GM12878 (cell line): ENCODE data around the gene PXMP4. TPM values are rescaled to one million over a fixed set of nuclear protein-coding genes. Genes with fewer than 3 reads are reported as not detected.

Experiments used
- BRCA1 ChIP-seq: IDR thresholded peaks from 2 replicates; pipeline ENCODE4 v1.6.1; 2011; ENCODE audit warnings: low read depth, low read length, improper control_type of control experiment
- GABPA ChIP-seq: IDR thresholded peaks from 2 replicates; pipeline ENCODE4 v1.6.1; 2014; ENCODE audit warnings: antibody characterized with exemption, low read depth, mild to moderate bottlenecking, inconsistent platforms
- HDAC2 ChIP-seq: fragments of 200-600 bp; sonication (generic); IDR thresholded peaks from 2 replicates; pipeline ENCODE4 v1.6.1; 2017
- MEF2B ChIP-seq: fragments of 450-650 bp; IDR thresholded peaks from 2 replicates; pipeline ENCODE4 v1.6.1; 2018; ENCODE audit warnings: mild to moderate bottlenecking, moderate library complexity; ENCODE audit not compliant: partially characterized antibody, poor library complexity, severe bottlenecking
- PAX5 ChIP-seq: IDR thresholded peaks from 2 replicates; pipeline ENCODE4 v1.6.1; 2011; ENCODE audit warnings: low read depth, low read length, borderline replicate concordance
- PAX8 ChIP-seq: fragments of 450-650 bp; IDR thresholded peaks from 2 replicates; pipeline ENCODE4 v1.6.1; 2017; ENCODE audit warnings: mild to moderate bottlenecking, moderate library complexity
- SMARCA5 ChIP-seq: fragments of 450-650 bp; IDR thresholded peaks from 2 replicates; pipeline ENCODE4 v1.6.1; 2017; ENCODE audit warnings: mild to moderate bottlenecking
- TCF7 ChIP-seq: IDR thresholded peaks from 2 replicates; pipeline ENCODE4 v1.6.1; 2014; ENCODE audit warnings: antibody characterized with exemption, borderline replicate concordance
- ZNF274 ChIP-seq: IDR thresholded peaks from one replicate; pipeline ENCODE4 v1.8.0; 2011; ENCODE audit not compliant: insufficient read length, insufficient read depth
- ZNF384 ChIP-seq: IDR thresholded peaks from 2 replicates; pipeline ENCODE4 v1.6.1; 2012; ENCODE audit warnings: low read depth, mild to moderate bottlenecking, low read length, improper control_type of control experiment, borderline replicate concordance
- polyA plus RNA-seq, 11 experiments: library from polyadenylated mRNA; depleted of rRNA in 4 of 11; unstranded in 6 of 11; stranded (reverse) in 5 of 11; fragments of >200 nt; fragmentation: Nextera tagmentation in 4 of 11; fragmentation: Illumina TruSeq in 1 of 11; extraction: Ambion mirVana in 4 of 11; extraction: Trizol in 1 of 11; gene quantifications; 1 replicate in 1 of 11; 2 replicates in 10 of 11; pipeline versions ENCODE4 v1.2.1 to v1.2.3, GENCODE V29; 2011 to 2016; ENCODE audit warnings: inconsistent platforms in 2 of 11, missing spikeins in 2 of 11, low read depth in 1 of 11
- total RNA-seq, 4 experiments: library from RNA; depleted of rRNA in 3 of 4; stranded (reverse); fragments of >200 nt in 3 of 4; fragmentation: Illumina TruSeq in 1 of 4; extraction: Trizol in 1 of 4; gene quantifications; 2 replicates each; pipeline versions ENCODE4 v1.2.1 to v1.2.3, GENCODE V29; 2013 to 2021
- TF ChIP-seq, protein P1 (sequence below): fragments of 450-650 bp; IDR thresholded peaks from 2 replicates; pipeline ENCODE4 v1.6.1; 2017; ENCODE audit warnings: mild to moderate bottlenecking, low read depth, inconsistent platforms; ENCODE audit not compliant: poor library complexity, severe bottlenecking
- TF ChIP-seq, protein P2 (sequence below): fragments of 450-650 bp; IDR thresholded peaks from 2 replicates; pipeline ENCODE4 v1.6.1; 2016; ENCODE audit warnings: mild to moderate bottlenecking, moderate library complexity, borderline replicate concordance
- TF ChIP-seq, protein P3 (sequence below): fragments of 450-650 bp; IDR thresholded peaks from 2 replicates; pipeline ENCODE4 v1.6.1; 2014; ENCODE audit warnings: mild to moderate bottlenecking
- TF ChIP-seq, protein P4 (sequence below): fragments of 450-650 bp; IDR thresholded peaks from 2 replicates; pipeline ENCODE4 v1.6.1; 2017; ENCODE audit warnings: low read depth, mild to moderate bottlenecking, moderate library complexity
- TF ChIP-seq, protein P5 (sequence below): fragments of 450-650 bp; formaldehyde crosslinking; IDR thresholded peaks from 2 replicates; pipeline ENCODE4 v1.4.0; 2020; ENCODE audit warnings: mild to moderate bottlenecking, moderate library complexity

PXMP4 gene
- total and polyA plus RNA-seq, 10 of the 15 experiments (the other 5 are each of a cell fraction or from before 2014, with no cell fraction given): 3.6 to 19.2 (median 8.6) TPM

GRCh38 chr20:33732166-33732970, 12.3 kb upstream of the PXMP4 start (continued):
- no peak; the same call in 1 of the 2 replicates for TF ChIP-seq PAX5
- TF ChIP-seq ZNF274: no peak
- TF ChIP-seq, protein P1, sequence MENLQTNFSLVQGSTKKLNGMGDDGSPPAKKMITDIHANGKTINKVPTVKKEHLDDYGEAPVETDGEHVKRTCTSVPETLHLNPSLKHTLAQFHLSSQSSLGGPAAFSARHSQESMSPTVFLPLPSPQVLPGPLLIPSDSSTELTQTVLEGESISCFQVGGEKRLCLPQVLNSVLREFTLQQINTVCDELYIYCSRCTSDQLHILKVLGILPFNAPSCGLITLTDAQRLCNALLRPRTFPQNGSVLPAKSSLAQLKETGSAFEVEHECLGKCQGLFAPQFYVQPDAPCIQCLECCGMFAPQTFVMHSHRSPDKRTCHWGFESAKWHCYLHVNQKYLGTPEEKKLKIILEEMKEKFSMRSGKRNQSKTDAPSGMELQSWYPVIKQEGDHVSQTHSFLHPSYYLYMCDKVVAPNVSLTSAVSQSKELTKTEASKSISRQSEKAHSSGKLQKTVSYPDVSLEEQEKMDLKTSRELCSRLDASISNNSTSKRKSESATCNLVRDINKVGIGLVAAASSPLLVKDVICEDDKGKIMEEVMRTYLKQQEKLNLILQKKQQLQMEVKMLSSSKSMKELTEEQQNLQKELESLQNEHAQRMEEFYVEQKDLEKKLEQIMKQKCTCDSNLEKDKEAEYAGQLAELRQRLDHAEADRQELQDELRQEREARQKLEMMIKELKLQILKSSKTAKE: no peak
- TF ChIP-seq, protein P2, sequence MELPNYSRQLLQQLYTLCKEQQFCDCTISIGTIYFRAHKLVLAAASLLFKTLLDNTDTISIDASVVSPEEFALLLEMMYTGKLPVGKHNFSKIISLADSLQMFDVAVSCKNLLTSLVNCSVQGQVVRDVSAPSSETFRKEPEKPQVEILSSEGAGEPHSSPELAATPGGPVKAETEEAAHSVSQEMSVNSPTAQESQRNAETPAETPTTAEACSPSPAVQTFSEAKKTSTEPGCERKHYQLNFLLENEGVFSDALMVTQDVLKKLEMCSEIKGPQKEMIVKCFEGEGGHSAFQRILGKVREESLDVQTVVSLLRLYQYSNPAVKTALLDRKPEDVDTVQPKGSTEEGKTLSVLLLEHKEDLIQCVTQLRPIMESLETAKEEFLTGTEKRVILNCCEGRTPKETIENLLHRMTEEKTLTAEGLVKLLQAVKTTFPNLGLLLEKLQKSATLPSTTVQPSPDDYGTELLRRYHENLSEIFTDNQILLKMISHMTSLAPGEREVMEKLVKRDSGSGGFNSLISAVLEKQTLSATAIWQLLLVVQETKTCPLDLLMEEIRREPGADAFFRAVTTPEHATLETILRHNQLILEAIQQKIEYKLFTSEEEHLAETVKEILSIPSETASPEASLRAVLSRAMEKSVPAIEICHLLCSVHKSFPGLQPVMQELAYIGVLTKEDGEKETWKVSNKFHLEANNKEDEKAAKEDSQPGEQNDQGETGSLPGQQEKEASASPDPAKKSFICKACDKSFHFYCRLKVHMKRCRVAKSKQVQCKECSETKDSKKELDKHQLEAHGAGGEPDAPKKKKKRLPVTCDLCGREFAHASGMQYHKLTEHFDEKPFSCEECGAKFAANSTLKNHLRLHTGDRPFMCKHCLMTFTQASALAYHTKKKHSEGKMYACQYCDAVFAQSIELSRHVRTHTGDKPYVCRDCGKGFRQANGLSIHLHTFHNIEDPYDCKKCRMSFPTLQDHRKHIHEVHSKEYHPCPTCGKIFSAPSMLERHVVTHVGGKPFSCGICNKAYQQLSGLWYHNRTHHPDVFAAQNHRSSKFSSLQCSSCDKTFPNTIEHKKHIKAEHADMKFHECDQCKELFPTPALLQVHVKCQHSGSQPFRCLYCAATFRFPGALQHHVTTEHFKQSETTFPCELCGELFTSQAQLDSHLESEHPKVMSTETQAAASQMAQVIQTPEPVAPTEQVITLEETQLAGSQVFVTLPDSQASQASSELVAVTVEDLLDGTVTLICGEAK: no peak
- TF ChIP-seq MEF2B: no peak
- TF ChIP-seq ZNF384: no peak
- TF ChIP-seq BRCA1: no peak
- peak; percentile 72 for TF ChIP-seq SMARCA5
- TF ChIP-seq, protein P3, sequence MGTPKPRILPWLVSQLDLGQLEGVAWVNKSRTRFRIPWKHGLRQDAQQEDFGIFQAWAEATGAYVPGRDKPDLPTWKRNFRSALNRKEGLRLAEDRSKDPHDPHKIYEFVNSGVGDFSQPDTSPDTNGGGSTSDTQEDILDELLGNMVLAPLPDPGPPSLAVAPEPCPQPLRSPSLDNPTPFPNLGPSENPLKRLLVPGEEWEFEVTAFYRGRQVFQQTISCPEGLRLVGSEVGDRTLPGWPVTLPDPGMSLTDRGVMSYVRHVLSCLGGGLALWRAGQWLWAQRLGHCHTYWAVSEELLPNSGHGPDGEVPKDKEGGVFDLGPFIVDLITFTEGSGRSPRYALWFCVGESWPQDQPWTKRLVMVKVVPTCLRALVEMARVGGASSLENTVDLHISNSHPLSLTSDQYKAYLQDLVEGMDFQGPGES: no peak
- TF ChIP-seq, protein P4, sequence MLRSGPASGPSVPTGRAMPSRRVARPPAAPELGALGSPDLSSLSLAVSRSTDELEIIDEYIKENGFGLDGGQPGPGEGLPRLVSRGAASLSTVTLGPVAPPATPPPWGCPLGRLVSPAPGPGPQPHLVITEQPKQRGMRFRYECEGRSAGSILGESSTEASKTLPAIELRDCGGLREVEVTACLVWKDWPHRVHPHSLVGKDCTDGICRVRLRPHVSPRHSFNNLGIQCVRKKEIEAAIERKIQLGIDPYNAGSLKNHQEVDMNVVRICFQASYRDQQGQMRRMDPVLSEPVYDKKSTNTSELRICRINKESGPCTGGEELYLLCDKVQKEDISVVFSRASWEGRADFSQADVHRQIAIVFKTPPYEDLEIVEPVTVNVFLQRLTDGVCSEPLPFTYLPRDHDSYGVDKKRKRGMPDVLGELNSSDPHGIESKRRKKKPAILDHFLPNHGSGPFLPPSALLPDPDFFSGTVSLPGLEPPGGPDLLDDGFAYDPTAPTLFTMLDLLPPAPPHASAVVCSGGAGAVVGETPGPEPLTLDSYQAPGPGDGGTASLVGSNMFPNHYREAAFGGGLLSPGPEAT: no peak
- TF ChIP-seq PAX8: no peak
- 0 out of 2 replicates have a peak, but pooled peaks have one; percentile 46 for TF ChIP-seq HDAC2
- TF ChIP-seq, protein P5, sequence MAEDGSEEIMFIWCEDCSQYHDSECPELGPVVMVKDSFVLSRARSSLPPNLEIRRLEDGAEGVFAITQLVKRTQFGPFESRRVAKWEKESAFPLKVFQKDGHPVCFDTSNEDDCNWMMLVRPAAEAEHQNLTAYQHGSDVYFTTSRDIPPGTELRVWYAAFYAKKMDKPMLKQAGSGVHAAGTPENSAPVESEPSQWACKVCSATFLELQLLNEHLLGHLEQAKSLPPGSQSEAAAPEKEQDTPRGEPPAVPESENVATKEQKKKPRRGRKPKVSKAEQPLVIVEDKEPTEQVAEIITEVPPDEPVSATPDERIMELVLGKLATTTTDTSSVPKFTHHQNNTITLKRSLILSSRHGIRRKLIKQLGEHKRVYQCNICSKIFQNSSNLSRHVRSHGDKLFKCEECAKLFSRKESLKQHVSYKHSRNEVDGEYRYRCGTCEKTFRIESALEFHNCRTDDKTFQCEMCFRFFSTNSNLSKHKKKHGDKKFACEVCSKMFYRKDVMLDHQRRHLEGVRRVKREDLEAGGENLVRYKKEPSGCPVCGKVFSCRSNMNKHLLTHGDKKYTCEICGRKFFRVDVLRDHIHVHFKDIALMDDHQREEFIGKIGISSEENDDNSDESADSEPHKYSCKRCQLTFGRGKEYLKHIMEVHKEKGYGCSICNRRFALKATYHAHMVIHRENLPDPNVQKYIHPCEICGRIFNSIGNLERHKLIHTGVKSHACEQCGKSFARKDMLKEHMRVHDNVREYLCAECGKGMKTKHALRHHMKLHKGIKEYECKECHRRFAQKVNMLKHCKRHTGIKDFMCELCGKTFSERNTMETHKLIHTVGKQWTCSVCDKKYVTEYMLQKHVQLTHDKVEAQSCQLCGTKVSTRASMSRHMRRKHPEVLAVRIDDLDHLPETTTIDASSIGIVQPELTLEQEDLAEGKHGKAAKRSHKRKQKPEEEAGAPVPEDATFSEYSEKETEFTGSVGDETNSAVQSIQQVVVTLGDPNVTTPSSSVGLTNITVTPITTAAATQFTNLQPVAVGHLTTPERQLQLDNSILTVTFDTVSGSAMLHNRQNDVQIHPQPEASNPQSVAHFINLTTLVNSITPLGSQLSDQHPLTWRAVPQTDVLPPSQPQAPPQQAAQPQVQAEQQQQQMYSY (CRISPR knock-in tag): no peak
- no peak for TF ChIP-seq GABPA
- no peak for TF ChIP-seq TCF7
